Fibroblast of lung (primary cell): ENCODE data around the gene LINC00237.

Experiments
- EZH2 ChIP-seq: IDR thresholded peaks from 2 replicates; pipeline ENCODE4 v1.5.1; 2012; ENCODE audit warnings: low read length, control low read depth, mild to moderate bottlenecking; ENCODE audit errors: missing control alignments
- TF ChIP-seq, protein P1 (sequence below), 2 donors: IDR thresholded peaks in 1 of 2; conservative IDR thresholded peaks in 1 of 2; 1 replicate in 1 of 2; 2 replicates in 1 of 2; pipeline ENCODE4 v1.5.1; 2011 to 2012; ENCODE audit warnings: low read length in 2 of 2, control low read depth in 1 of 2, inconsistent platforms in 1 of 2, low read depth in 1 of 2, mild to moderate bottlenecking in 1 of 2

DNA sequence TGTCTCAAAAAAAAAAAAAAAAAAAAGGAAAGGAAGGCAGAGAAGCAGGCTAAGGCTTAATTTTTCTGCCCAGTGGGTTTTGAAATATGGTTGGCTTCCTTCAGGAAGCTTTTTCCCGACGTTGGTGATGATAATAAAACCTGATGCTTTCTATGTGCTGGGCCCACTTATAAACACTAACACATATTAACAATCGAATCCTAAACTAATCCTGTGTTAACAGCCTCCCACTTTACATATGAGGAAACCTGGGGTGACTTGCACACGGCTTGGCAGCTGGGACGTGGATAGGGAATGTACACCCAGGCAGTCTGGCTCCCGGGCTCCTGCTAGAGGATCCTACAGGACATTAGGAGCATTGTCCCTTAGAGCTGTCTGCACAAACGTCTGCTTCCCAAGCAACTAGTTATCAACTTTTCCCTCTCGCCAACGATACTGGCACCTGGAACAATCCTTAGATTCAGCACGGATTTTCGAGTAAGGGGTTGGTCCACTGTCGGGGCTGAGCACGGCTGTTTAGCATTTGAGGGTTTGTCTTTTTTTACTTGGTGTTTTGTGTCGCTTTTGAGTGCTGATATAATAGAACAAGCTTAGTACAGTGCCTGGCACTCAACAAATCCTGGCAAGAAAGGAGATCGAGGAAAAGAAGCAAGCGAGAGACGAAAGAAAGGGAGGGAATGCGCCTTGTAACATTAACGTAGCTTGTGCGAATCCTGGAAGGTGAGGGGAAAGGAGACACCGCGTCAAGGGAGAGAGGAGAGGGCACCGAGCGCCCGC is 19.1 kb upstream of the LINC00237 start:
- TF ChIP-seq EZH2: no peak
- TF ChIP-seq, protein P1, sequence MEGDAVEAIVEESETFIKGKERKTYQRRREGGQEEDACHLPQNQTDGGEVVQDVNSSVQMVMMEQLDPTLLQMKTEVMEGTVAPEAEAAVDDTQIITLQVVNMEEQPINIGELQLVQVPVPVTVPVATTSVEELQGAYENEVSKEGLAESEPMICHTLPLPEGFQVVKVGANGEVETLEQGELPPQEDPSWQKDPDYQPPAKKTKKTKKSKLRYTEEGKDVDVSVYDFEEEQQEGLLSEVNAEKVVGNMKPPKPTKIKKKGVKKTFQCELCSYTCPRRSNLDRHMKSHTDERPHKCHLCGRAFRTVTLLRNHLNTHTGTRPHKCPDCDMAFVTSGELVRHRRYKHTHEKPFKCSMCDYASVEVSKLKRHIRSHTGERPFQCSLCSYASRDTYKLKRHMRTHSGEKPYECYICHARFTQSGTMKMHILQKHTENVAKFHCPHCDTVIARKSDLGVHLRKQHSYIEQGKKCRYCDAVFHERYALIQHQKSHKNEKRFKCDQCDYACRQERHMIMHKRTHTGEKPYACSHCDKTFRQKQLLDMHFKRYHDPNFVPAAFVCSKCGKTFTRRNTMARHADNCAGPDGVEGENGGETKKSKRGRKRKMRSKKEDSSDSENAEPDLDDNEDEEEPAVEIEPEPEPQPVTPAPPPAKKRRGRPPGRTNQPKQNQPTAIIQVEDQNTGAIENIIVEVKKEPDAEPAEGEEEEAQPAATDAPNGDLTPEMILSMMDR (conservative IDR thresholded peaks at IDR 0.05 in 1 of 2, IDR thresholded peaks at IDR 0.05 in 1 of 2; ENCODE audit: low read depth in 1 of 2, low read length in 2 of 2): no peak
